ENCODE results near the gene CENPT. TPM values are rescaled to one million over a fixed set of nuclear protein-coding genes. Genes with fewer than 3 reads are reported as not detected.

Gene CENPT
- total and polyA plus RNA-seq, 2 of the 13 experiments (the other 11 are each of a cell fraction or from before 2014, with no cell fraction given): 40.9 to 43.3 TPM

DNA sequence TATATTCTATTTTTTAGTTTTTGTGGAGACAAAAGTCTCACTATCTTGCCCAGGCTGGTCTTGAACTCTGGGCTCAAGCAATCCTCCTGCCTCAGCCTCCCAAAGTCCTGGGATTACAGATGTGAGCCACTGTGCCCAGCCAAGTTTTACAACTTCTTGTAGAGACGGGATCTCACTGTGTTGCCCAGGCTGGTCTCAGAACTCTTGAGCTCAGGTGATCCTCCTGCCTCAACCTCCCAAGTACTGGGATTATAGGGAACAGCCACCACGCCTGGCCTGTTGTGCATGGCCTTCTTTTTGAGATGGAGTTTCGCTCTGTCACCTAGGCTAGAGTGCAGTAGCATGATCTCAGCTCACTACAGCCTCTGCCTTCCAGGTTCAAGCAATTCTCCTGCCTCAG lies 6.2 kb upstream of the CENPT start:
- CTCF ChIA-PET (ENCODE audit: low intra/inter-chr PET ratio, low total read pairs): no interaction called here
- peaks cover 62% of the 10 kb centered on the region for H3K4me1 ChIP-seq (ENCODE audit: insufficient read depth, low read length)
- FAIRE-seq (no peak), DNase-seq (ENCODE audit: low spot score) (no peak), ATAC-seq (no peak)
- POLR2A ChIA-PET: no interaction called here
- in situ Hi-C loops (cut with HindIII; ENCODE audit: extremely low pct_ligation_motif_present, low pct_unique_long_range_greater_than_20kb) (no loop called here), intact Hi-C loops (cut with micrococcal nuclease; ENCODE audit: unreplicated experiment) (no loop called here)
- no peak overlapping the region for H3K4me2 ChIP-seq (ENCODE audit: low read depth, low read length)
- no peaks in the 10 kb centered on the region for H3K27me3 ChIP-seq (ENCODE audit: control insufficient read depth in 1 of 2, insufficient read depth in 2 of 2, low read length in 2 of 2)
- H3K4me3 ChIP-seq (replicated peaks in 1 of 3; ENCODE audit: insufficient read depth in 1 of 3, low read depth in 2 of 3, low read length in 3 of 3): no peak overlapping the region
- peaks cover 0 to 17% of the 10 kb centered on the region in 2 experiments; a peak in 3 of 5 replicates for H3K36me3 ChIP-seq (replicated peaks in 1 of 2; ENCODE audit: control insufficient read depth in 1 of 2, insufficient read depth in 2 of 2, low read length in 2 of 2)
- H2AFZ ChIP-seq (ENCODE audit: low read length): no peak overlapping the region
- H4K20me1 ChIP-seq (ENCODE audit: insufficient read depth, low read length): peaks cover 55% of the 10 kb centered on the region
- no peak overlapping the region for H3K9ac ChIP-seq (ENCODE audit: insufficient read depth, low read depth, low read length)
- 96% methylated on average over 3 of the region's 3 CpGs for WGBS (ENCODE audit: low lambda C conversion rate)
- no TSS peak for BruUV-seq (replicated peaks)
- H3K27ac ChIP-seq (ENCODE audit: extremely low read length, insufficient read depth, low read length): no peak overlapping the region
- H3K79me2 ChIP-seq (ENCODE audit: insufficient read depth, low read length): peaks cover 88% of the 10 kb centered on the region
- no peaks in the 10 kb centered on the region for H3K9me3 ChIP-seq (ENCODE audit: low read length)
- TF ChIP-seq FOXA3 (CRISPR knock-in tag; IDR thresholded peaks at IDR 0.05) (no peak), ZNF121 (CRISPR knock-in tag; IDR thresholded peaks at IDR 0.05) (peak; percentile 61; the same call in 1 of the 2 replicates), ZNF253 (CRISPR knock-in tag; IDR thresholded peaks at IDR 0.05; ENCODE audit: borderline replicate concordance) (no peak), FOXO1 (CRISPR knock-in tag; IDR thresholded peaks at IDR 0.05) (no peak), ZNF563 (CRISPR knock-in tag; IDR thresholded peaks at IDR 0.05) (no peak), RBFOX2 (IDR thresholded peaks at IDR 0.05; ENCODE audit: low read depth, low read length) (no peak), MTF1 (CRISPR knock-in tag; IDR thresholded peaks at IDR 0.05) (no peak), MEF2D (CRISPR knock-in tag; IDR thresholded peaks at IDR 0.05) (no peak), ZNF460 (CRISPR knock-in tag; IDR thresholded peaks at IDR 0.05; ENCODE audit: borderline replicate concordance) (0 out of 2 replicates have a peak, but pooled peaks have one; percentile 13)
- TF ChIP-seq, protein P1, sequence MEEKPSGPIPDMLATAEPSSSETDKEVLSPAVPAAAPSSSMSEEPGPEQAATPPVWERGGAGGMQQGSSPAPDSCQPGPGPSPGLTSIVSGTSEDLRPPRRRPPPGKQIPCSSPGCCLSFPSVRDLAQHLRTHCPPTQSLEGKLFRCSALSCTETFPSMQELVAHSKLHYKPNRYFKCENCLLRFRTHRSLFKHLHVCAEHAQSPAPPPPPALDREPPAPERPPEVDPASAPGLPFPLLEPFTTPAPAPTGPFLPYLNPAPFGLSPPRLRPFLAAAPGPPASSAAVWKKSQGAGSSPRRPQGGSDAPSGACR (CRISPR knock-in tag; IDR thresholded peaks at IDR 0.05): no peak
- TF ChIP-seq, protein P2, sequence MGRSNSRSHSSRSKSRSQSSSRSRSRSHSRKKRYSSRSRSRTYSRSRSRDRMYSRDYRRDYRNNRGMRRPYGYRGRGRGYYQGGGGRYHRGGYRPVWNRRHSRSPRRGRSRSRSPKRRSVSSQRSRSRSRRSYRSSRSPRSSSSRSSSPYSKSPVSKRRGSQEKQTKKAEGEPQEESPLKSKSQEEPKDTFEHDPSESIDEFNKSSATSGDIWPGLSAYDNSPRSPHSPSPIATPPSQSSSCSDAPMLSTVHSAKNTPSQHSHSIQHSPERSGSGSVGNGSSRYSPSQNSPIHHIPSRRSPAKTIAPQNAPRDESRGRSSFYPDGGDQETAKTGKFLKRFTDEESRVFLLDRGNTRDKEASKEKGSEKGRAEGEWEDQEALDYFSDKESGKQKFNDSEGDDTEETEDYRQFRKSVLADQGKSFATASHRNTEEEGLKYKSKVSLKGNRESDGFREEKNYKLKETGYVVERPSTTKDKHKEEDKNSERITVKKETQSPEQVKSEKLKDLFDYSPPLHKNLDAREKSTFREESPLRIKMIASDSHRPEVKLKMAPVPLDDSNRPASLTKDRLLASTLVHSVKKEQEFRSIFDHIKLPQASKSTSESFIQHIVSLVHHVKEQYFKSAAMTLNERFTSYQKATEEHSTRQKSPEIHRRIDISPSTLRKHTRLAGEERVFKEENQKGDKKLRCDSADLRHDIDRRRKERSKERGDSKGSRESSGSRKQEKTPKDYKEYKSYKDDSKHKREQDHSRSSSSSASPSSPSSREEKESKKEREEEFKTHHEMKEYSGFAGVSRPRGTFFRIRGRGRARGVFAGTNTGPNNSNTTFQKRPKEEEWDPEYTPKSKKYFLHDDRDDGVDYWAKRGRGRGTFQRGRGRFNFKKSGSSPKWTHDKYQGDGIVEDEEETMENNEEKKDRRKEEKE (IDR thresholded peaks at IDR 0.05): no peak
- TF ChIP-seq, protein P3, sequence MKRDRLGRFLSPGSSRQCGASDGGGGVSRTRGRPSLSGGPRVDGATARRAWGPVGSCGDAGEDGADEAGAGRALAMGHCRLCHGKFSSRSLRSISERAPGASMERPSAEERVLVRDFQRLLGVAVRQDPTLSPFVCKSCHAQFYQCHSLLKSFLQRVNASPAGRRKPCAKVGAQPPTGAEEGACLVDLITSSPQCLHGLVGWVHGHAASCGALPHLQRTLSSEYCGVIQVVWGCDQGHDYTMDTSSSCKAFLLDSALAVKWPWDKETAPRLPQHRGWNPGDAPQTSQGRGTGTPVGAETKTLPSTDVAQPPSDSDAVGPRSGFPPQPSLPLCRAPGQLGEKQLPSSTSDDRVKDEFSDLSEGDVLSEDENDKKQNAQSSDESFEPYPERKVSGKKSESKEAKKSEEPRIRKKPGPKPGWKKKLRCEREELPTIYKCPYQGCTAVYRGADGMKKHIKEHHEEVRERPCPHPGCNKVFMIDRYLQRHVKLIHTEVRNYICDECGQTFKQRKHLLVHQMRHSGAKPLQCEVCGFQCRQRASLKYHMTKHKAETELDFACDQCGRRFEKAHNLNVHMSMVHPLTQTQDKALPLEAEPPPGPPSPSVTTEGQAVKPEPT (CRISPR knock-in tag; IDR thresholded peaks at IDR 0.05; ENCODE audit: low read depth): no peak
- TF ChIP-seq, protein P4, sequence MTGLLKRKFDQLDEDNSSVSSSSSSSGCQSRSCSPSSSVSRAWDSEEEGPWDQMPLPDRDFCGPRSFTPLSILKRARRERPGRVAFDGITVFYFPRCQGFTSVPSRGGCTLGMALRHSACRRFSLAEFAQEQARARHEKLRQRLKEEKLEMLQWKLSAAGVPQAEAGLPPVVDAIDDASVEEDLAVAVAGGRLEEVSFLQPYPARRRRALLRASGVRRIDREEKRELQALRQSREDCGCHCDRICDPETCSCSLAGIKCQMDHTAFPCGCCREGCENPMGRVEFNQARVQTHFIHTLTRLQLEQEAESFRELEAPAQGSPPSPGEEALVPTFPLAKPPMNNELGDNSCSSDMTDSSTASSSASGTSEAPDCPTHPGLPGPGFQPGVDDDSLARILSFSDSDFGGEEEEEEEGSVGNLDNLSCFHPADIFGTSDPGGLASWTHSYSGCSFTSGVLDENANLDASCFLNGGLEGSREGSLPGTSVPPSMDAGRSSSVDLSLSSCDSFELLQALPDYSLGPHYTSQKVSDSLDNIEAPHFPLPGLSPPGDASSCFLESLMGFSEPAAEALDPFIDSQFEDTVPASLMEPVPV (CRISPR knock-in tag; IDR thresholded peaks at IDR 0.05): no peak
- TF ChIP-seq, protein P5, sequence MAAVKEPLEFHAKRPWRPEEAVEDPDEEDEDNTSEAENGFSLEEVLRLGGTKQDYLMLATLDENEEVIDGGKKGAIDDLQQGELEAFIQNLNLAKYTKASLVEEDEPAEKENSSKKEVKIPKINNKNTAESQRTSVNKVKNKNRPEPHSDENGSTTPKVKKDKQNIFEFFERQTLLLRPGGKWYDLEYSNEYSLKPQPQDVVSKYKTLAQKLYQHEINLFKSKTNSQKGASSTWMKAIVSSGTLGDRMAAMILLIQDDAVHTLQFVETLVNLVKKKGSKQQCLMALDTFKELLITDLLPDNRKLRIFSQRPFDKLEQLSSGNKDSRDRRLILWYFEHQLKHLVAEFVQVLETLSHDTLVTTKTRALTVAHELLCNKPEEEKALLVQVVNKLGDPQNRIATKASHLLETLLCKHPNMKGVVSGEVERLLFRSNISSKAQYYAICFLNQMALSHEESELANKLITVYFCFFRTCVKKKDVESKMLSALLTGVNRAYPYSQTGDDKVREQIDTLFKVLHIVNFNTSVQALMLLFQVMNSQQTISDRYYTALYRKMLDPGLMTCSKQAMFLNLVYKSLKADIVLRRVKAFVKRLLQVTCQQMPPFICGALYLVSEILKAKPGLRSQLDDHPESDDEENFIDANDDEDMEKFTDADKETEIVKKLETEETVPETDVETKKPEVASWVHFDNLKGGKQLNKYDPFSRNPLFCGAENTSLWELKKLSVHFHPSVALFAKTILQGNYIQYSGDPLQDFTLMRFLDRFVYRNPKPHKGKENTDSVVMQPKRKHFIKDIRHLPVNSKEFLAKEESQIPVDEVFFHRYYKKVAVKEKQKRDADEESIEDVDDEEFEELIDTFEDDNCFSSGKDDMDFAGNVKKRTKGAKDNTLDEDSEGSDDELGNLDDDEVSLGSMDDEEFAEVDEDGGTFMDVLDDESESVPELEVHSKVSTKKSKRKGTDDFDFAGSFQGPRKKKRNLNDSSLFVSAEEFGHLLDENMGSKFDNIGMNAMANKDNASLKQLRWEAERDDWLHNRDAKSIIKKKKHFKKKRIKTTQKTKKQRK (IDR thresholded peaks at IDR 0.05; ENCODE audit: low read length): no peak
